Skeletal muscle cell (primary cell): ENCODE measurements around the gene GLTP.
"Not testable (repeated sequence)": the region's sequence is repeated elsewhere in the genome, so short reads cannot be mapped to it uniquely, and the experiment has no call there.

Source experiments
- DNase-seq: peaks from one replicate; pipeline ENCODE4 v3.0.0-alpha.2; 2010; ENCODE audit warnings: low read depth
- H3K4me3 ChIP-seq: 2 replicates; pipeline ENCODE4 v1.5.1; 2011; ENCODE audit warnings: low read depth, mild to moderate bottlenecking, control low read depth, low read length, moderate library complexity

Gene GLTP, protein sequence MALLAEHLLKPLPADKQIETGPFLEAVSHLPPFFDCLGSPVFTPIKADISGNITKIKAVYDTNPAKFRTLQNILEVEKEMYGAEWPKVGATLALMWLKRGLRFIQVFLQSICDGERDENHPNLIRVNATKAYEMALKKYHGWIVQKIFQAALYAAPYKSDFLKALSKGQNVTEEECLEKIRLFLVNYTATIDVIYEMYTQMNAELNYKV

DNA sequence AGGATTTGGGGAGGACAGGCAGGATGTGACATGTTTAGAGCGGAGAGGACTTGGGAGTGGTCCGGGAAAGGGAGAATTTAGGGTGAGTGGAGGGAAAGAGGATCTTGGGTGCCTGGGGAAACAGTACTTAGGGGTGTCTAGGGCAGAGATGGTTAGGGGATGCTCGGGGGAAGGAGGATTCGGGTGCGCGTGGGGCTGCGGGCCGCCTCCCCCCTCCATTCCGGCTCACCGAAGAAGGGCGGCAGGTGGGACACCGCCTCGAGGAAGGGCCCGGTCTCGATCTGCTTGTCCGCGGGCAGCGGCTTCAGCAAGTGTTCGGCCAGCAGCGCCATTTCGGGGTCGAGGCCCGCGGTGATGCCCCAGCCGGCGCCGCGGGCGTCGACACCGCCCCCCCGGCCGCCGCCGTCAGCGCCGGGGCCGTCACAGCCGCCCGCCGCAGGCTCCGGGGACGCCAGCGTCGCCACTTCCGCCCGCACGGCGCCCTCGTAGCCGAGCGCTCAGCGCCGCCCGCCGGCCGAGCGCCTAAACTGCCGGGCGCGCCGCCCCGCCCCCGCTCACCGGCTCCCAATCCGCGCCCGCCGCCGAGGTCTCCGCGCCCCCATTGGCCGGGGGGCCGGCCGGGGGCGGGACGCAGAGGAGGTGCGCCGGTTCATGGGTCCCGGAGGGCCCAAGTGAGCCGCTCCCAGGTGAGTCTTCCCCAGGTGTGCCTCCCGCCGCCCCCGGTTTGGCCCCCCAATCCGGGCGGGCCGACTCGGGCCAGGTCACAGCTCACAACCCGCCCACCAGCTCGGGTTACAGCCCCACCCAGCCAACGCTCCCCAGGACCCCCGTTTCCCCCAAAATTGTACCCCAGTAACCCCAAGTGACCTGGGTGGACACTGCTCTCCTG lies at the start of gene GLTP:
TSS of gene GLTP (minus strand) at position 499 of the 889 bp plus-strand sequence. CDS start at position 332, 167 bp downstream.
- no peak for DNase-seq
- peak within 1 kb of the TSS; percentile 60 for H3K4me3 ChIP-seq

DNA sequence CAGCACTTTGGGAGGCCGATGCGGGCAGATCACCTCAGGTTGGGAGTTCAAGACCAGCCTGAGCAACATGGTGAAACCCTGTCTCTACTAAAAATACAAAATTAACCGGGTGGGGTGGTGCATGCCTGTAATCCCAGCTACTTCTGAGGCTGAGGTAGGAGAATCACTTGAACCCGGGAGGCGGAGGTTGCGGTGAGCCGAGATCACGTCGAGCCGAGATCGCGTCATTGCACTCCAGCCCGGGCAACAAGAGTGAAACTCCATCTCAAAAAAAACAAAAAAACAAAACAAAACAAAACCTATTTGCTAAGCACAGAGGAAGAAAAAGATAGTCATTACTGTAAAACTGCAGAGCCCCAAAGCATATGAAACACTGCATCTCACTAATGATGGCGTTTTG lies 49.0 kb upstream of the GLTP start:
- not testable (repeated sequence) for DNase-seq, H3K4me3 ChIP-seq

DNA sequence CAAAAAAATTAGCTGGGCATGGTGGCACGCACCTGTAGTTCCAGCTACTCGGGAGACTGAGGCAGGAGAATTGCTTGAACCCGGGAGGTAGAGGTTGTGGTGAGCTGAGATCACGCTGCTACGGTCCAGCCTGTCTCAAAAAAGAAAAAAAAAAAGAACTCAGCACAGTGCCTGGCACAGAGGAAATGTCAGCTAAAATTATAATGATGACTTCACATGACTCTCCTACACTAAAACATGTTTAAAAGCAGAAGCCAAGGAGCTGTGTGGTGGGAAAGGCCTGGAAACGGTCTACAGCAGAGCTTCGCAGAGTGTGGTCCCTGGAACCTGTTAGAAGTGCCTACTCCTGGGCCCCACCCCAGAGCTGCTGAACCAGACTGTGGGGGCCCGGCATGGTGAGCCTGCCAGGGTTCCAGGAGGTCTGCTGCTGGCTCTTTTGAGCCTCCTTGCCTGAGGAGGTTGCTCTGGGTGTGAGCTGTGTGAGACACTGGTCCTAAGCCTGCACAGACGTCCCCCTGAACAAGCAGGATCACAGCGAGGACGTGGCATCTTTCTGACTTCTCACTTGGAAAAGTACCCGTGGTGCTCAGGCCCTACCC lies 47.8 kb upstream of the GLTP start:
- no peak for DNase-seq
- H3K4me3 ChIP-seq: no peak overlapping the region

DNA sequence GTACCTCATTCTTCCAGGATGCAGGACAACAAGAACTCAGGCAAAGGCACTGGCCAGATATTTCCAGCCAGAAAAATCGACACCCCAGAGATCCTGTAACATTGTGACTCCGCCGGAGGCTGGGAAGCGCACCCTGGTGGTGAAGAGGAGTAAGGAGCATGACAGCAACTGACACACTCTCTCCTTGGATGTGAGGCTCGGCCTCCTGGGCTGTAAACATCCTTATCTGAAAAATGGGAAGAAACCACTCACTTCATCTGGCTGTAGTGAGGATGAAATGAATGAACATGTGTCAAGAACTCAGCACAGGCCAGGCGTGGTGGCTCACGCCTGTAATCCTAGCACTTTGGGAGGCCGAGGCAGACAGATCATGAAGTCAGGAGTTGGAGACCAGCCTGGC lies 47.3 kb upstream of the GLTP start:
- DNase-seq: no peak
- no peak overlapping the region for H3K4me3 ChIP-seq

DNA sequence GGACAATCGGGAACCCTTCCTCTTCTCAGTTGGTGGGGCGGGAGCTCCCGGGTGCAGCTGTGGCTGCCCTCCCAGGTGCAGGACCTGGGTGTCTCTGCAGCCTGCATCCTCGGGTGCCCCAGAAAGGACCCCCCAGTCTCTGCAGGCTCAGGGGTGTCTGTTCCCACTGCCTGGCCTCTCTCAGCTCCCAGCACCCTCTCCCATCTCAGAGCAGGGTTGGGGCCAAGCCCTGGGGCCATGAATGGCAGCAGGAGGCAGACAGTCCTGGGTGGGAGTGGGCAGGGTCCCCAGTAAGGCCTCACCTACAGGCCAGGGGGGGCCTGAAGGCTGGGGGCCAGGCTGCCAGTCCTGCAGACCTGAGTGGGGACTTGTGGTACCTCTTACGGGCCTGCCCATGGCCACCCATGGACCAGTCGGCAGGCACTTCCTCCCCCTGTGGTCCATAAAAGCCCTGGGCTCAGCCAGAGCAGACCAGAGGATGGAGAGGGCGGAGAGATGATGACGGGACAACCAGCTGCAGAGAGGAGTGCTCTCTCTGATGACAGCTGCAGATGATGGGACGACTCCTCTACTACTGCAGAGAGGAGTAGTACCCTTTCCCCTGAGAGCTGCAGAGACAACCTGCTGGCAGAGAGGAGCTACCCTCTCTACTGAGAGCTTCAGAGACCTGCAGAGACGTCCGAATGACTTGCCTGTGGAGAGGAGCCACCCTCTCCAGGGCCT lies 46.3 kb upstream of the GLTP start:
- no peak overlapping the region for H3K4me3 ChIP-seq

DNA sequence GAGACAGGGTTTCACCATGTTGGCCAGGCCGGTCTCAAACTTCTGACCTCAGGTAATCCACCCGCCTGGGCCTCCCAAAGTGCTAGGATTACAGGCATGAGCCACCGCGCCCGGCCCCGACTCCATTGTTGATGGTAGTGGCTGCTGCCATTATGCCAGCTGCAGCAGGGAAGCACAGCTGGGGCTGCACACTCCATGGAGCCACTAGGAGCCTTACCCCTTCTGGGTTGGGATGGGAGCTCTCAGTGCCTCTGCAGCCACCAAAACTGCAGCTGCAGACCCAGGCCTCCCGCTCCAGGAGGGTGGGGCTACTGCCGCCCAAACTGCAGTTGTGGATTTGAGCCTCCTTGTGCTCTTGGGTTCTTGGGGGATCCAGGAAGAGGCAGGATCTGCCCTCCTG lies 45.7 kb upstream of the GLTP start:
- no peak for DNase-seq
- no peak overlapping the region for H3K4me3 ChIP-seq

More for the DNA sequence above, 46.3 kb upstream of the GLTP start:
- no peak for DNase-seq

DNA sequence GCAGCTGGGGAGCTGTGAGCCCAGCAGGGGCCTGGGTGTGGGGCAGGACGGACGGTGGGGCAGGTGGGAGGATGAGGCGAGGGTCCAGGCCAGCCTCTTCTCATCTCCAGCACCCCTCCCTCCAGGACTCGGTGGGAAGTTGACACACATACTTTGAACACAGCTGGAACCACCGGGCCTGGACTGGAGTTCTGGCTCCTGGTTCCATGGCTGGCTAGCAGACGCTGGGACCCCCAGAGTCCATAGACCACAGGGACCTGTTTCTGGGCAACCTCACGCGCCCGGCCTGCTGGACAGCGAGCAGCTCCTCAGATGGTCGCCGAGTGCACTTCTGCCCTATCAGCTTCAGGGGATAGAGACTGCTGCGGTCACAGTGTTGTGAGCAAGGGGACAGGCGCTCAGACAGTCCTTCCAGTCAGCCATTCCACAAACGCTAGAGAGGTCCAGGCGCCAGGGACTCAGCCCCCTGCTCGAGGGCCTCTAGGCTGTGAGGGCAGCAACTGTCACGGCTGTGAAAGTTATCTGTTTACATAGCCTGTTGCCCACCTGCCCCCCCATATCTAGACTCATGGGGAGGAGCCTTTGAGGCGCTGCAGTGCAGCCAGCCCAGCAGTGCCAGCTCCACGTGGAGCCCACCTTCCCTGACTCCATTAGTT lies 45.0 kb upstream of the GLTP start:
- no peak for DNase-seq
- no peak overlapping the region for H3K4me3 ChIP-seq

DNA sequence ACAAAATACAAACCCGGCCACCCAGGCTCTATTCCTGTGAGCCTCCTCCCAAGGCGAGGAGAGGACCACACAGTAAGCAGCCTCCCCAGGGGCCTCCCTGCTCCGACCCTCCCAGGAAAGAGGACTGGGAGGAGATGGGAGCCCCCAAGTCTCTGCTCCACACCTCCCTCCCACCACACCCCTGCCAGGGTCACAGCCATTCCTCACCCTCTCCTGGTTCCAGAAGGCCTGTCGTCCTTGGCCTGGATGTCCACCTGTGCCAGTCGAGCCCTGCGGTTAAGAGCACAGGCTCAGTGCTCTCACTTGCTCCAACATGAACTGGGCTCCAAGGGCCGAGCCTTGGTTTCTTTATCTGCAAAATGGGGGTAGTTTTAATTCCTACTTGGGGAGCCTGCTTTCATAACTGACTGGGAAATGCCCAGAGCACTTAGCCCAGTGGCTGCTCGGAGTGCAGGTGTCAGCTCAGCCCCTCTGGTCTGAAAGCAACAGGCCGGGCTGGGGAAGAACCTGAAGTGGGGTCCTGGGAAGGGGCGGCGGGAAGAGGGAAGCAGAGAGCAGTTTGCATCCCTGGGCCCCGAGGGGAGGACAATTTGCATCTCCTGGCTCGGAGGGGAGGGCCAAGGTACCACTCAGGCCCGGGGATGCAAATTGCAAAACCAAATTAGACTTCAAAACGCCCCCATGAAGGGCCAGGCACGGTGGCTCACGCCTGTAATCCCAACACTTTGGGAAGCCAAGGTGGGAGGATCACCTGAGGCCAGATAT lies 43.3 kb upstream of the GLTP start:
- no peak overlapping the region for H3K4me3 ChIP-seq
- DNase-seq: no peak

DNA sequence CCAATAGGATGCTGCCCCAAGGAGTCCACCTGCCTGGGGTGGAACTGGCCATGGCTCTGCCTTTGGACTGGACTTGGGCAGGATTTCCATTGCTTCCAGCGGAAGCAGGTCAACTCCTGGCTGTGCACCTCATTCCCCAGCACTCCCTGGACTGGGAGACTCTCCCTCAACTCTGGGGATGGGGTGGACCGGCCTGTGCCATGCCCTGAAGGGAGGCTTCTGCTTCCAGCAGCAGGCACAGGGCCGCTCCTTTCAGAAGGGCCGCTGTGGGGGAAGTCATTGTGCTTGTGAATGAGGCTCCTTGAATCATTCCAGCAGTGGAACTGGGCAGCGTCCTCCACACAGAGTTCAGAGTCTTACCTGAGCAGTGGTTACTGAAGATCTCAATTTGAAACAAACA lies 42.7 kb upstream of the GLTP start:
- no peak for DNase-seq
- no peak overlapping the region for H3K4me3 ChIP-seq

DNA sequence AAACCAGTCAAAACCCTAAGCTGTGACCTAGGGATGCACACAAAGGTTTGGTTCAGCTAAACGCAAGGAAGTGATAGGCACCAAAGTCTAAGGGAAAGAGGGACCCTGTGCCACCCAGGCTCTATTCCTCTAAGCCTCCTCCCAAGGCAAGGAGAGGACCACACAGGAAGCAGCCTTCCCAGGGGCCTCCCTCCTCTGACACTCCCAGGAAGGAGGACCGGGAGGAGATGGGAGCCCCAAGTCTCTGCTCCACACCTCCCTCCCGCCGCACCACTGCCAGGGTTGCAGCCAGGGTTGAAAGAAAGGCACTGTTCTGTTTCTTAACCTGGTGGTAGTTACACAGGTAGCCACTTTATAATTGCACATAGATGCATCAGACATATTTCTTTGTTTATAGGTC lies 41.6 kb upstream of the GLTP start:
- no peak for DNase-seq

DNA sequence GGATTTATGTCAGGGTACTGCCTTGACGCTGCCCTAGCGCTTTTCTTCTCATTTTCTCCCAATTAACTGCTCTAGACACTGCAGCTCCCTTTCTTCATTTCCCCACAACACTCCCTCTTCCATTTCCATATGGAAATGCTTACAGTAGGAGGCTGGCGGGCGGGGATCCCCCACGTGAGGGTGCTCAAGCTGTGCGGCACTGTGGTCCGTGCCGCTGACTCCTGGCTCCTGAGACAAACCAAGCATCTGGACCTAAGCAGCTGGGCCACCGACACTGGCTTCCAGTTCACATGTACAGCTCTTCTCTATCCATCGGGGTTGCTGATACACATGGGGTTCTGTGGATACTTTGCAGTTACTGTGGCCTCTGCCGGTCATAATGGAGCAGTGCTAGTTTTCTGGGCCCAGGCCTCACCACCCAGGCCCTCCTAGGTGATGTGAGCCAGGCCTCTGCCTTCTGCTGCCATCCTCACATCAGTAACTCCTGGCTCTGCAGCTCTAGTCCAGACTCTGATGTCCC lies 40.0 kb upstream of the GLTP start:
- H3K4me3 ChIP-seq: no peak overlapping the region

More for the DNA sequence above, 41.6 kb upstream of the GLTP start:
- H3K4me3 ChIP-seq: no peak overlapping the region

DNA sequence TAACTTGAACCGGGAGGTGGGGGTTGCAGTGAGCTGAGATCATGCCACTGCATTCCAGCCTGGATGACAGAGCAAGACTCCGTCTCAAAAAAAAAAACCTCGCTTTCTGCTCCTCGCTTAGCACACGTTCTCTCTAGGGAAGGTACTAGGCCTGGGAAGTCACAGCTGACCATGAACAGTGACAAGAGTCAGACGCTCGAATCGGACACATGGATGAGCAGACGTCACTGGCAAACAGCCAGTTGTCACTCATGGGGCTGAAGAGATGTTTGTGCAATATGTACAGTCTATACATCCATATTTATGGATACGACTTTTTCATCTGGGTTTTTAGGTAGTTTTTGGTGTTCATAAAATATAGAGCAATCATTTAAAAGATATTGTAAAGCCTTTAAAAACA lies 39.1 kb upstream of the GLTP start:
- DNase-seq: no peak
- H3K4me3 ChIP-seq: no peak overlapping the region

More for the DNA sequence above, 40.0 kb upstream of the GLTP start:
- no peak for DNase-seq

DNA sequence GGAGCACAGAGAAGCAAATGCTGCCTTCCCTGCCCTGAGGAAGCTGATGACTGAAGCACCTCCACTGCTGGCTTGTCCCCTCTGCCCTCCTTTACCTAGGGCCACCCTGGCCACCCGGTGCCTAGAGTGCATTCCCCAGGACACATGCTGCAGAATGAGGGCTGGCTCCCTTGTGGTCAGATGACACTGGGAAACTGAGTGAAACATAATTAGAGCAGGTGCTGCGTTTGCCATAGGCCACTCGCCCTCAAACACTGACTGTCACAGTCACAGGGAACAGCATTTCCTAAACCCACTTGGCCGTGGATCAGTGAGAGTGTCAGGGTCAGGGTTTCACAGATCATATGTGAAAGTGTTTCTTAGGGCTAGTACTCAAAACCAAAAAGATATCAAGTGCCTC lies 35.7 kb upstream of the GLTP start:
- DNase-seq: no peak
- H3K4me3 ChIP-seq: no peak overlapping the region

DNA sequence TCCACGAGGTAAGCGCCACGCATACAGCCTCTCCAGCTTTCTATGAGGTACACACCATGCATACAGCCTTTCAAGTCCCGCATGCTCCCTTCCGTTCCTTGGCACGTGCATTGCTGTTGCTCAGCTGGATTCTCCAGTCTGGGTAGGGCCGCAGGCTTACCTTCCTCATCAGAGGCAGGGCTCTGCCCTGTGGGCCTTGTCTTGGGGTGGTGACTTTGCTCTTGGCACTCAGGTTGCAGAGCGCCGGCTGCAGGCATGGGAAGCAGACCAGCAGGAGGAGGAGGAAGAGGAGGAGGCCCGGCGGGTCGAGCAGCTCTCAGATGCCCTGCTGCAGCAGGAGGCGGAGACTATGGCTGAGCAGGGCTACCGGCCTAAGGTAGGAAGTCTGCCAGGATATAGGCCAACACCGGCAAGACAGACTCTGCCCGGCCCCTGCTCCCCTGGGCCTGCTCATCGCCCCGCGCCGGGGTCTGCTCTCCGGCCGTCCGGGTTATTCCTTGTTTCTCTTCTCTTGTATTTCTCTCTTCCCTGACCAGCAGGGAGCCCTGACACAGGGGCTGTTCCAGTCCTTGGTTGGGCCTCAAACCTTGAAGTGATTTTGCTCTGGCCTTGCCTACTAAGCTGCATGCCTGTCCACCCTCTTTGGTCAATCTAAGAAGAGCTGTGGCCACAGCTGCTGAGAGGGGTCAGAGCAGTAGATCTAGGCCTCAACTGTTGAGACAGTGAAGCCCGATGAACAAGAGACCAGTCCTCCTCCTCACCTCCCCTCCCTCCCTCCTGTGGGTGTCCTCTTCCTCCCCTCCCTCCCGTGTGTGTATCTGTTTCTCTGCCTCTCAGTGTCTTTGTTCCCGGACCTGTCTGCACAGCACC lies 35.1 kb upstream of the GLTP start:
- H3K4me3 ChIP-seq: no peak overlapping the region
- DNase-seq: no peak

DNA sequence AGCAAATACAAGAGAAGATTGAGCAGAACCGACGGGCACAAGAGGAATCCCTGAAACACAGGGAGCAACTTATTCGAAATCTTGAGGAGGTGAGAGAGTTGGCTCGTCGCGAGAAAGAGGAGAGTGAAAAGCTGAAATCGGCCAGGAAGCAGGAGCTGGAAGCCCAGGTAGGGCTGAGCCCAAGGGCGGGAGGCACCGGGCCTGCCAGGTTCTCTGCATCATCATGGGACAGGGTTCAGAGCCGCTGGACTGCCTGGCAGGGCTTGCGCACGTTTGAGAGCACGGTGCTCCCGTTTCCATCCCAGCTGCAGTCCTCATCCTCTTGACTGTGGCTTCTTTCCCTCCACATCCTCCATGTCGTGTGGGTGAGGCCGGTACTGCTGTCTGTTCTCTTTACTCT lies 34.1 kb upstream of the GLTP start:
- no peak for DNase-seq
- no peak overlapping the region for H3K4me3 ChIP-seq

DNA sequence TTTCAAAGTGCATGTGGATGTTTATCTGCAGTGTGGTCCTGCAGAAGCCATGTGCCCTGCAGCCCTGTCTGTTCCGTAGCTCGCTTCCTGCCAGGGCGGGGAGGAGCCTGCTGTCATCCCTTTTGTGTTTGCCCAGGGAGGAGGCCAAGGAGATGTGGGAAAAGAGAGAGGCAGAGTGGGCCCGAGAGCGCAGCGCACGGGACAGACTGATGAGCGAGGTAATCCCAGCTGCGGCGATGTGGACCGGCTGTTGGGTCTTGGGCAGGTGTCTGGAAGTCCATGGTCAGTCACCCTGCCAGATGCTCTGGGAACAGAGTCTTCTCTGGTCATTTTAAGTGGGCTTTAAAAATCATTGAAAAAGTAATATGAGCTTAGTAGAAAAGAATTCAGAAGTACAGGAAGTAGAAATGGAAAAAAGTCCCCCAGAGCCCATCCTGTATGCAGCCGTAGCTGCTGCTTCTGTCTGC lies 32.5 kb upstream of the GLTP start:
- no peak overlapping the region for H3K4me3 ChIP-seq
- DNase-seq: no peak

DNA sequence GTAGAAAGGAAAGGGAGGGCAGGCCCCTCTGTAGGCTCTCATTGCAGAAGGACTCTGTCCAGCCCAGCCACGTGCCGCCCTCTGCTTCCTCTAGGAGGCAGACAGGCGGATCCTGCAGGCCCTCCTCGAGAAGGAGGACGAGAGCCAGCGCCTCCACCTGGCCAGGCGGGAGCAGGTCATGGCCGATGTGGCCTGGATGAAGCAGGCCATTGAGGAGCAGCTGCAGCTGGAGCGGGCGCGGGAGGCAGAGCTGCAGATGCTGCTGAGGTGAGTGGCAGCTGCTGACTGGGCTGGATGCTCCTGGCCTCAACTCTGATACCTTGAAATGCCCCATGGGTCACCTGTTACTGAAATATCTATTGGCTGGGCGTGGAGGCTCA lies 30.6 kb upstream of the GLTP start:
- H3K4me3 ChIP-seq: no peak overlapping the region
- no peak for DNase-seq
